Vagina (tissue), 2 donors: ENCODE data around the gene ABTB2.

Source experiments
- CTCF ChIP-seq, 3 experiments: fragments of 450-650 bp in 2 of 3; fragments of 200-600 bp in 1 of 3; sonication (generic) in 1 of 3; IDR thresholded peaks; one replicate each; pipeline ENCODE4 v1.5.1; 2017 to 2019; ENCODE audit warnings: antibody characterized with exemption in 3 of 3, mild to moderate bottlenecking in 2 of 3, moderate library complexity in 2 of 3
- POLR2A ChIP-seq, 2 donors: fragments of 450-650 bp; IDR thresholded peaks; one replicate each; pipeline ENCODE4 v1.6.1; 2017; ENCODE audit warnings: antibody characterized with exemption in 2 of 2, mild to moderate bottlenecking in 2 of 2, moderate library complexity in 2 of 2

DNA sequence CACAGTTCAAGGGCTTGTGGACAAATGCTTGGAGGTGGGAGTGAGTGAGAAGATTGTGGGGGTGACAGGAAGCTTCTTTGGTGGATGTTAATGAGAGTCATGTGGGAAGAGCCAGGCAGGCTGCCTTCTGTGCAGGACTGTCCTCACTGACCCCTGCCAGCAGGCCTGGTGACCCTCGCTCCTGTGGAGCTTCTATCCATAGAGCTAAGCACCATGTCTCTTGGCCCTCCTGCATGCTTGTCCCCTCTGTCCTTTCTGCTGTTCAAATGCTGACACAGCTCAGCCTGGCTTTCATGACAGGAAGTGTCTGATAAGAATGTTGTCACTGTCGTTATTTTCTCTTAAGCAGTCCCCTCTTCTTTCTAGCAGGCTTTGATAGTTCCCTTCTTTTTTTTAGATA is 214.8 kb downstream of the ABTB2 start:
- TF ChIP-seq CTCF (IDR thresholded peaks at IDR 0.05) (no peak), POLR2A (IDR thresholded peaks at IDR 0.05) (no peak)
